ENCODE measurements around the gene PIGBOS1. TPM values are rescaled to one million over a fixed set of nuclear protein-coding genes. Genes with fewer than 3 reads are reported as not detected.
"Not testable (repeated sequence)": the region's sequence is repeated elsewhere in the genome, so short reads cannot be mapped to it uniquely, and the experiment has no call there.

Gene PIGBOS1
- total and polyA plus RNA-seq, 4 donors: 4.7 to 14.3 (median 7.2) TPM

DNA sequence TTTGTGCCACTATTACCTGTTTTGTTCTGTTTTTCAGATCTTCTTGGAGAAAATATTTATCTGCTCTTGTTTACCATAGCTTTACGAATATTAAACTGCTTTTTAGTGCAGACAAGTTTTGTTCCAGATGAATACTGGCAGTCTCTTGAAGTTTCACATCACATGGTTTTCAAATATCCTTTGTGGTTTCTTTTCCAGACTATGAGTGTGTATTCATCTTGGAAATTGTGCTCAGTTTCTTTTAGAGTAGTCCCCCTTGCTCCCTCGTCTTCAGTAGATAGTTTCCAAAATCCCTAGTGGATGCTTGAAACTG lies 1.3 kb upstream of the PIGBOS1 start (continued):
- TF ChIP-seq SP1 (IDR thresholded peaks at IDR 0.05): no peak
- no peak for TF ChIP-seq NR2F2 (IDR thresholded peaks at IDR 0.05)
- TF ChIP-seq JUND (IDR thresholded peaks at IDR 0.05): no peak
- TF ChIP-seq HNF4G (IDR thresholded peaks at IDR 0.05): no peak
- TF ChIP-seq, protein P1, sequence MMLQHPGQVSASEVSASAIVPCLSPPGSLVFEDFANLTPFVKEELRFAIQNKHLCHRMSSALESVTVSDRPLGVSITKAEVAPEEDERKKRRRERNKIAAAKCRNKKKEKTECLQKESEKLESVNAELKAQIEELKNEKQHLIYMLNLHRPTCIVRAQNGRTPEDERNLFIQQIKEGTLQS (IDR thresholded peaks at IDR 0.05): no peak
- TF ChIP-seq, protein P2, sequence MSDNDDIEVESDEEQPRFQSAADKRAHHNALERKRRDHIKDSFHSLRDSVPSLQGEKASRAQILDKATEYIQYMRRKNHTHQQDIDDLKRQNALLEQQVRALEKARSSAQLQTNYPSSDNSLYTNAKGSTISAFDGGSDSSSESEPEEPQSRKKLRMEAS (IDR thresholded peaks at IDR 0.05): no peak
- no peak for TF ChIP-seq RXRA (IDR thresholded peaks at IDR 0.05)
- no peak for TF ChIP-seq GABPA (IDR thresholded peaks at IDR 0.05 in 1 of 2, conservative IDR thresholded peaks at IDR 0.05 in 1 of 2)
- TF ChIP-seq FOXA1 (IDR thresholded peaks at IDR 0.05): no peak
- no peak for TF ChIP-seq HNF4A (conservative IDR thresholded peaks at IDR 0.05)
- TF ChIP-seq YY1 (IDR thresholded peaks at IDR 0.05): no peak

DNA sequence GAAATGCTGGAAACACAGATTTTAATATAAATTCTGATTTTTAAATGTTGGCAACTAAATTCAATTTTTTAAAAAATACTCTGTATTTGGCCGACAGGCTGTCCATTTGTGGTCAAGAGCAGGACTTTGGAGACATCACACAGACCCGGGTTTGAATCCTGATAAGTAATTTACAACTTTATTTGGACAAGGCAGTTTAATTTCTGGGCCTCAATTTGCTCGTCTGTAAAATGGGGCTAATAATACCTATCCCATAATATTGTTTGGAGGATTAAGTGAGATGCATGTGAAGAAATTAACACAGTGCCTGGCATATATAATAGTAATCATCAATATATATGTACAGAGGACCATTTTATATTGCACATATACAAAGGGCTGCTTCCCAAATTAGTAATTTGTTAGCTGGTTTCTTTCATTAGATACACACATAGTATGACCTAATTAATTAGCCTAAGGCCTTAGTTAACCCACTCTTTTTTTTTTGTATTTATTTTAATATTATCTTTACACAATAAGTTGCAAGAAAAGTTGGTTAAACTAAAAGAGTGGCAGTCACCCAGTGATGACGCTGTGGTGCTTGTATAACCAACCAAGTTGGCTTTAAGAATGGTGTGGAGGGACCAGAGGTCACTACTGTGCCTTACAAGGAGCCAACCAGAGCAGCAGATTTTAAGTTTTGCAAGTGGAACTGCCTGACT lies 764 bp upstream of the PIGBOS1 start:
- Histone ChIP-seq H3K9me3 (ENCODE audit: control insufficient read depth in 4 of 4, low read length in 3 of 4) (no peaks in the 10 kb centered on the region), H3K27me3 (ENCODE audit: control insufficient read depth in 4 of 4, insufficient read depth in 4 of 4, low read length in 3 of 4) (no peaks in the 10 kb centered on the region), H3K27ac (ENCODE audit: low read depth in 1 of 2, low read length in 2 of 2) (peak overlapping the region; percentile 94 to 97), H3K4me1 (ENCODE audit: control insufficient read depth in 4 of 4, insufficient read depth in 4 of 4, low read length in 3 of 4) (peaks cover 4 to 16% (median 9%) of the 10 kb centered on the region in 4 donors), H3K36me3 (ENCODE audit: control insufficient read depth in 4 of 4, insufficient read depth in 3 of 4, low read depth in 1 of 4, low read length in 3 of 4) (no peaks in the 10 kb centered on the region), H3K4me3 (ENCODE audit: low read depth in 1 of 3, low read length in 3 of 3) (peak overlapping the region; percentile 85 to 87 (median 86)), H3K9ac (ENCODE audit: low read depth in 1 of 2, low read length in 2 of 2) (peak overlapping the region; percentile 72 to 79)
- WGBS: 48% methylated on average over 4 of the region's 4 CpGs
- TF ChIP-seq HNF4A (conservative IDR thresholded peaks at IDR 0.05) (no peak), YY1 (IDR thresholded peaks at IDR 0.05) (no peak), GABPA (IDR thresholded peaks at IDR 0.05 in 1 of 2, conservative IDR thresholded peaks at IDR 0.05 in 1 of 2) (no peak), TAF1 (conservative IDR thresholded peaks at IDR 0.05) (no peak), FOXA2 (IDR thresholded peaks at IDR 0.05) (no peak), JUND (IDR thresholded peaks at IDR 0.05) (no peak), SP1 (IDR thresholded peaks at IDR 0.05) (no peak), FOXA1 (IDR thresholded peaks at IDR 0.05) (no peak), RAD21 (IDR thresholded peaks at IDR 0.05) (no peak), EGR1 (IDR thresholded peaks at IDR 0.05; ENCODE audit: low read depth in 2 of 2) (no peak), NR2F2 (IDR thresholded peaks at IDR 0.05) (no peak)
- TF ChIP-seq, protein P1 (IDR thresholded peaks at IDR 0.05): no peak
- TF ChIP-seq, protein P3, sequence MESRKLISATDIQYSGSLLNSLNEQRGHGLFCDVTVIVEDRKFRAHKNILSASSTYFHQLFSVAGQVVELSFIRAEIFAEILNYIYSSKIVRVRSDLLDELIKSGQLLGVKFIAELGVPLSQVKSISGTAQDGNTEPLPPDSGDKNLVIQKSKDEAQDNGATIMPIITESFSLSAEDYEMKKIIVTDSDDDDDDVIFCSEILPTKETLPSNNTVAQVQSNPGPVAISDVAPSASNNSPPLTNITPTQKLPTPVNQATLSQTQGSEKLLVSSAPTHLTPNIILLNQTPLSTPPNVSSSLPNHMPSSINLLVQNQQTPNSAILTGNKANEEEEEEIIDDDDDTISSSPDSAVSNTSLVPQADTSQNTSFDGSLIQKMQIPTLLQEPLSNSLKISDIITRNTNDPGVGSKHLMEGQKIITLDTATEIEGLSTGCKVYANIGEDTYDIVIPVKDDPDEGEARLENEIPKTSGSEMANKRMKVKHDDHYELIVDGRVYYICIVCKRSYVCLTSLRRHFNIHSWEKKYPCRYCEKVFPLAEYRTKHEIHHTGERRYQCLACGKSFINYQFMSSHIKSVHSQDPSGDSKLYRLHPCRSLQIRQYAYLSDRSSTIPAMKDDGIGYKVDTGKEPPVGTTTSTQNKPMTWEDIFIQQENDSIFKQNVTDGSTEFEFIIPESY (IDR thresholded peaks at IDR 0.05): no peak
- TF ChIP-seq, protein P4, sequence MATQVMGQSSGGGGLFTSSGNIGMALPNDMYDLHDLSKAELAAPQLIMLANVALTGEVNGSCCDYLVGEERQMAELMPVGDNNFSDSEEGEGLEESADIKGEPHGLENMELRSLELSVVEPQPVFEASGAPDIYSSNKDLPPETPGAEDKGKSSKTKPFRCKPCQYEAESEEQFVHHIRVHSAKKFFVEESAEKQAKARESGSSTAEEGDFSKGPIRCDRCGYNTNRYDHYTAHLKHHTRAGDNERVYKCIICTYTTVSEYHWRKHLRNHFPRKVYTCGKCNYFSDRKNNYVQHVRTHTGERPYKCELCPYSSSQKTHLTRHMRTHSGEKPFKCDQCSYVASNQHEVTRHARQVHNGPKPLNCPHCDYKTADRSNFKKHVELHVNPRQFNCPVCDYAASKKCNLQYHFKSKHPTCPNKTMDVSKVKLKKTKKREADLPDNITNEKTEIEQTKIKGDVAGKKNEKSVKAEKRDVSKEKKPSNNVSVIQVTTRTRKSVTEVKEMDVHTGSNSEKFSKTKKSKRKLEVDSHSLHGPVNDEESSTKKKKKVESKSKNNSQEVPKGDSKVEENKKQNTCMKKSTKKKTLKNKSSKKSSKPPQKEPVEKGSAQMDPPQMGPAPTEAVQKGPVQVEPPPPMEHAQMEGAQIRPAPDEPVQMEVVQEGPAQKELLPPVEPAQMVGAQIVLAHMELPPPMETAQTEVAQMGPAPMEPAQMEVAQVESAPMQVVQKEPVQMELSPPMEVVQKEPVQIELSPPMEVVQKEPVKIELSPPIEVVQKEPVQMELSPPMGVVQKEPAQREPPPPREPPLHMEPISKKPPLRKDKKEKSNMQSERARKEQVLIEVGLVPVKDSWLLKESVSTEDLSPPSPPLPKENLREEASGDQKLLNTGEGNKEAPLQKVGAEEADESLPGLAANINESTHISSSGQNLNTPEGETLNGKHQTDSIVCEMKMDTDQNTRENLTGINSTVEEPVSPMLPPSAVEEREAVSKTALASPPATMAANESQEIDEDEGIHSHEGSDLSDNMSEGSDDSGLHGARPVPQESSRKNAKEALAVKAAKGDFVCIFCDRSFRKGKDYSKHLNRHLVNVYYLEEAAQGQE (IDR thresholded peaks at IDR 0.05): no peak
- TF ChIP-seq, protein P2 (IDR thresholded peaks at IDR 0.05): no peak
- no peak for DNase-seq (ENCODE audit: low spot score)

DNA sequence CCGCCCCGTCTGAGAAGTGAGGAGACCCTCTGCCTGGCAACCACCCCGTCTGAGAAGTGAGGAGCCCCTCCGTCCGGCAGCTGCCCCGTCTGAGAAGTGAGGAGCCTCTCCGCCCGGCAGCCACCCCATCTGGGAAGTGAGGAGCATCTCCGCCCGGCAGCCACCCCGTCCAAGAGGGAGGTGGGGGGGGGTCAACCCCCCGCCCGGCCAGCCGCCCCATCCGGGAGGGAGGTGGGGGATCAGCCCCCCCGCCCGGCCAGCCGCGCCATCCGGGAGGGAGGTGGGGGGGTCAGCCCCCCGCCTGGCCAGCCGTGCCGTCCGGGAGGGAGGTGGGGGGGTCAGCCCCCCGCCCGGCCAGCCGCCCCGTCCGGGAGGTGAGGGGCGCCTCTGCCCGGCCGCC lies 16.1 kb downstream of the PIGBOS1 start:
- not testable (repeated sequence) for H3K27ac ChIP-seq (ENCODE audit: low read depth in 1 of 2, low read length in 2 of 2); H3K4me1 ChIP-seq (ENCODE audit: control insufficient read depth in 4 of 4, insufficient read depth in 4 of 4, low read length in 3 of 4); H3K9ac ChIP-seq (ENCODE audit: low read depth in 1 of 2, low read length in 2 of 2); DNase-seq (ENCODE audit: low spot score); H3K36me3 ChIP-seq (ENCODE audit: control insufficient read depth in 4 of 4, insufficient read depth in 3 of 4, low read depth in 1 of 4, low read length in 3 of 4); H3K4me3 ChIP-seq (ENCODE audit: low read depth in 1 of 3, low read length in 3 of 3); H3K27me3 ChIP-seq (ENCODE audit: control insufficient read depth in 4 of 4, insufficient read depth in 4 of 4, low read length in 3 of 4); H3K9me3 ChIP-seq (ENCODE audit: control insufficient read depth in 4 of 4, low read length in 3 of 4)
- WGBS: 94% methylated on average over 14 of the region's 32 CpGs
